GM11168 (cell line): ENCODE data around the gene D2HGDH.
"Not testable (repeated sequence)": the region's sequence is repeated elsewhere in the genome, so short reads cannot be mapped to it uniquely, and the experiment has no call there.

ENCODE experiments used
- in situ Hi-C: fragments of 300-500 bp; cut with MboI; formaldehyde crosslinking; loops from one replicate; pipeline ENCODE4 v1.12.0; 2022; ENCODE audit warnings: low sequenced_read_pairs; ENCODE audit not compliant: unreplicated experiment

Gene D2HGDH

DNA sequence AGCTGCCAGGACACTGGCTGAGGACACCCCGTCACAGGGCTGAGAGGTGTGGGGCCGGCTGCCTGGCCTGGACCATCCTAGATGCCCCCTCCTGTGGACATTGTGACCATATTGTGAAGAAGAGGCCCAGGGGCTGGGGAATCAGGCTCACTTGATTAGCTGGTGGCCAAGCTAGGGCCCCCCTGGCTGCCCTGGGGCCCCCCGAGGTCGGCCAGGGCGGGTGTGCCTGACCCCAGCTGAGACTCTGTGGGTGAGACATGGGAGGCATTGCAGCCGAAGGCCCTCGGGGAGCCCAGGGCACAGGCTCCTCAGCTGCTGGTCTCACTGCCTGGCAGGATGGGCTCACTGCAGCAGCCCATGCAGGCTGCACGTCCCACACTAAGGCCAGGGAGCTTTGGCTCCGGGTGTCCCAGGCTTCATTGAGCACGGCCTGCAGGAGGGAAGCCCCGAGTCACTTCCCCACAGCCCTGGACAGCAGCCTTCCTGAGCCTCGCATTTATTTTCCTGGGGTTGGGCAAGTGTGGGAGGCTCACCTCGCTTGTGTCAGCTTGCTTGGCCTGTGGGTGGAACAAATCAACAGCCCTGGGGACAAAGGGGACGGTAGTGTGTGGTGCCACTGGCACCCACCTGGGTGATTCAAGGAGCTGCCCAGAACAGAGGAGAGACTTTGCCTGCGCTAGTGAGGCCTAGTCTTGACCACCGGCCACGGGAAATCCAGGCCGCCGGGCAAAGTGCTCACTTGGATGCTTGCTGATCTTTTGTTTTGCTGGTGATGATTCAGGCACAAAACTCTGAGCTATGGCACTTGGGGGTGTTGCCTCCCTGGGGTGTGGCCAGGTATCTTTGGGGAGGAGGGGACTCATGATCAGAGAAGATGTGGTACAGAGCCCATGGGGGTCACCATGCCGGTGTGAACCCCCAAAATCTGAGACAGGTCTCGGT lies 43.5 kb downstream of the D2HGDH start:
- in situ Hi-C loops: no loop called here

DNA sequence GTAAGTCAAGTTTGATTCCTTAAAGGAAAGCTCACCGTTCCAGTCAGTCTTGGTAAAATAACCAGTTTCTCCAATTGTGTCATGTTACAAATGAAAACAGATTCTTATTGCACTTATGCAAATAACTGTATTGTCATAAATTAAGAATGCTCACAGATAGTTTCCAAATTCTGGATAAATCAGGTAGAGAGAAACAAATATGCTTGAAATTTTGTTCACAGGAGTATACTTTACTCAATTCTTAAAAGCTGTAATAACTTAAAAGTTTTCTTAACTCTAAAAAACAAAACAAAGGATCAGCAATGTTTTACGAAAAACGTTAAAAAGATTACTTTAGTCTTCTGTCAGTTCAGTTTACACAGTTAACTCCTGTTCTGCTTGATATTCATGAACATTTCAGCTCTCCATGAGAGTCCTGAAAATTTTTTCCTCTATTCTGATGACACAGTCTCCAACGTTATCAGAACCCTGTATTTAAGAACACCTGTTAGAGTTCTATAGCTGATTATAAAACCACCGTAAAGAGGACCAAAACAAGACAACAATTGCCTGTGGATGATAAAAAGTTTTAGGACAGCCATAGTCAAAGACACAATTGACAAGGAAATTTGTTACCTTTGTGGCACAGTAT lies 46.6 kb downstream of the D2HGDH start:
- in situ Hi-C loops: no loop called here

DNA sequence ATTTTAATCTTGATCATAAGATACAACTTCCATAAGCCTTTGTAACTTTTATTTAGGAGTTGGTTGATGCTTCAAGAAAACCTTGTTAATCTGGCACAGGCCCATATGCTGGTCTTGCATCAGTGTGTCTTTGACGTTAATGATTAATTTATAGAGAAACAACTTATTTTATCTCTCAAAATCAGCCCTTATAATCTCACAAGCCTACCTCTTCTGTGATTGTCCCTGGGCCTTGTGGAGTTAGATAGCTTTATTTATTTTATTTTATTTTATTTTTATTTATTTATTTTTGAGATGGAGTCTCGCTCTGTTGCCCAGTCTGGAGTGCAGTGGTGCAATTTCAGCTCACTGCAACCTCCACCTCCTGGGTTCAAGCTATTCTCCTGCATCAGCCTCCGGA lies 47.6 kb downstream of the D2HGDH start:
- in situ Hi-C loops: not testable (repeated sequence)

DNA sequence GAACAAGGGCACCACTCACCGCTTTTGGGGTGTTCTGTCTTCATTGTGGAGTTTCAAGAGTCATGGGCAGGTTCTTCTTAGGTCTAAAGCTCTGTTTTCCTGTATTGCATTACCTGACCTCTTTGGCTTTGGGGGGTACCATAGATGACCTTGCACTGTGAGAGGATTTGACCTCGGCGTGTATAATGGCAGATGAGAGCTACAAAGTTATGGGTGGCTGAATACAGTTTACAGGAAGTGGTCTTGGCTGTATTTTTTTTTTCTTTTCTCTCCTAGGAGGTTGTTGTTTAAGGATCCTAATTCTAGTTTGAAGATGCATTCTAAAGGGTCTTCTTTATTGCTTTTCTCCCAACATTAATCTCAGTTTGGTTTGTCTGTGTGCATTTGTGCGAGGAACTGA lies 53.7 kb downstream of the D2HGDH start:
- in situ Hi-C loops: no loop called here

DNA sequence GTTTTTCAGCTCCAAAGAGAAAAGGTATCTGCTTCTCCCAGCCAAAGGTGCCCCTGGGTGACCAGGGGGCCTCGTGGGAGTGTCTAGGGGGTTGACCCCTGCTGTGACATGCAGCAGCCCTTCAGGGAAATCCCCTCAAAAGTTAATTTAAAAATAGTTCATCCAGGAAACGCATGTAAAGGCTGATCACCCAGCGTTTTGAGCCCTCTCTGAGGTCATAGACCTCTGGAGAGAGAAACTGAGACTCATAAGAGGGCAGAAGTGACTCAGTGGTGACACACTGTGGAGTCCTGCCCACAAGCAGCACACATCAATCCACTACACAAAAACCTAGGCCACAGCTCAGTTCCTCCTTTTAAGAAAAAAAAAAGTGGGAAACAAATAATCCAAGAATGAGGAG lies 54.1 kb downstream of the D2HGDH start:
- in situ Hi-C loops: no loop called here

DNA sequence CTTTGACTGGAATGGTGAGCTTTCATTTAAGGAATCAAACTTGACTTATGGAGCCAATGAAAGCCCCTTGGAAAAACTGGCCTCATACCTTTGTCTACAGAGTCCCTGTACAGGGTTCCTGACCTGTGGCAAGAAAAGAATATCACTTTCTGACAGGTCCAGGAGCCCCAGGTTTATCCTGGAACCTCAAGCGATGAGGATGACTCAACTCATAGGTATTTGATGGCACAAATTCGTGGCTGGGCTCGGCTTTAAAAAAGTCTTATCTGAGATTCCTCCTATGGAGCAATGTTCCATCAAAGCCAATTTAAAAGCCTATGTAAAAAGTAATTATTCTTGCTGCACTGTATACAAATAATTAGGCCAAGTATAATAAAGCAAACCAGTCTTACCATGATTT lies 57.0 kb downstream of the D2HGDH start:
- in situ Hi-C loops: loop anchor here (10.0 kb wide), 1 partner anchor 47 kb away; no protein-coding TSS in a partner anchor

DNA sequence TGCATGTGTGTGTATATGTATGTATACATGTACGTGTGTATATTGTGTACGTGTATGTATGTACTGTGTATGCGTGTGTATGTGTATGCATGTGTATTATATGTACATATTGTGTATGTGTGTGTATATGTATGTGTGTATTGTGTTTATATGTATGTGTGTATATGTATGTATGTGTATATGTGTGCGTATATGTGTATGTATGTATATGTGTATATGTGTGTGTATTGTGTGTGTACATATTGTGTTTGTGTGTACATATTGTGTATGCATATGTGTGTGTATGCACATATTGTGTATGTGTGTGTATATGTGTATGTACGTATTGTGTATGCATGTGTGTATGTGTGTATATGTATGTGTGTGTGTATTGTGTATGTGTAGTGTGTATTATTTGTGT lies 59.0 kb downstream of the D2HGDH start:
- in situ Hi-C loops: loop anchor here (10.0 kb wide), 1 partner anchor 49 kb away; no protein-coding TSS in a partner anchor

DNA sequence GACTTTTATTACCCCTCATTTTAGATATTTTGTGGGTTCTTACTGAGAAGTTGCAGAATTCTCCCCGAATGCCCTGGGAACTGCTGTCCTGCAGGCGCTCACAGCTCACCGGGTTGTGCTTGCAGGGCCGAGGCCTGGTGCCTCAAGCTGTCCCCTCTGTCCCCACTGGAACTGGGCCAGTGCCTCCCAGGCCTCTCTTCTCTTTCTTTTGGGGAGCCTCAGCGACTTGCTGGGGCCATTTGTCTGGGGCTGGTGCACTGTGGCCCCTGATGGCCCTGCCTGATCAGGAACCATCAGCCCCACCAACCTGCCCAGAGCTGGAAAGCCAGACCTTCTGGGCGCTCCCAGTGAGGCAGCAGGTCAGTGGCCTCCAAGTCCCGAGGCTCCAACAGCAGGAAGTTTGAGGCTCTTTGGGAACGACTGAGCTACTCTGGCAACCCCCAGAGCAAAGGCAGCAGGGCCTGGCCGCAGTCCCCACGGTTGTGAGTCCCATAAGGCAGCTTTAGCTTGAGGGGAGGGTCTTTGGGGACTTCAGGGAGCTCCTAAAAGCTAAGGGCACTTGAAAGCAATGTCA lies 59.9 kb downstream of the D2HGDH start:
- in situ Hi-C loops: loop anchor here (10.0 kb wide), 1 partner anchor 50 kb away; no protein-coding TSS in a partner anchor

DNA sequence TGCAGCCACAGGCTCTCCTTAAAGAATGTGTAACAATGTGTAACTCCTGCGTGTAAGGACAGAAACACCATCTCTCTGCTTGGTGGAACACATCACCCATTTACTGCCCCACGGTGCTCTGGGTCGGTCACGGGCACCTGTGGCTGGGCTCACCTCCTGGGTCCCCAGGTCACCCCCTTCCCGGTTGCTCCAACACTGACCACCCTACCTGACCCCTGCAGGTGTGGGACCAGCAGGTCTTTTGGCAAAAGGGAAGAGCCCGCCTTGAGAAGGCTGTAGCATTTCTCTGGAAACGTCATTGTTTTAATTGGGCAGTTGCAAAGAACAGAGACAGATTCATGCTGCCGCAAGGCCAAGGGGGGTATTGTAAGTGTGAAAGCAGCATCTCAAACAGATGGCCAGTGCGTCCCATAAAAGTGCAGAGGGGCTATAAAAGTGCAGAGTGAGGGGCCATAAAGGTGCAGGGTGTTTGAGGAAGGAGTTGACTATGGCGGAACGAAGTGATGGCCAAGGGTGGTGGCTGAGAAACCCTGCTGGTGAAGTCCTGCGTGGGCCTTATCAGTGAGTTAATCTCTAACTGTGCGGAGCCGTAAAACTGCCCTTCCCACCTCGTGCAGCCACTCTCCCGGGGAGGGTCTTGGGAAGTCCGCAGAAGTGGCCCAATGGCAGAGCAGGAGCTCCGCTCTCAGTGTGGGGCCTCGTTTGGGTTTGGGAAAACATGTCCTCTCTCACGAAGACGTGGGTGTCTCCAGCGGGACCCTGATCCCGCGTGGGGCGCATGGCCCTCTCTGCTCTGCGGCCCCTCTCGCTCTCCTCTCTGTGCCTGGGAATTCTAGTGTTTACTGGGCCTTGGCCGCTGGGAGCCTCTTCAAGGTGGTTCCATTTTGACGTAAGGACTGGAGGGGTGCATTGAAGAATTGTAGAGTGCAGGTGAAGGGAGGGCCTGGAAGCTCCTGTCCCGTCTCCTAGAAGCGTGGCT lies 60.9 kb downstream of the D2HGDH start:
- in situ Hi-C loops: loop anchor here (10.0 kb wide), 1 partner anchor 51 kb away; no protein-coding TSS in a partner anchor

DNA sequence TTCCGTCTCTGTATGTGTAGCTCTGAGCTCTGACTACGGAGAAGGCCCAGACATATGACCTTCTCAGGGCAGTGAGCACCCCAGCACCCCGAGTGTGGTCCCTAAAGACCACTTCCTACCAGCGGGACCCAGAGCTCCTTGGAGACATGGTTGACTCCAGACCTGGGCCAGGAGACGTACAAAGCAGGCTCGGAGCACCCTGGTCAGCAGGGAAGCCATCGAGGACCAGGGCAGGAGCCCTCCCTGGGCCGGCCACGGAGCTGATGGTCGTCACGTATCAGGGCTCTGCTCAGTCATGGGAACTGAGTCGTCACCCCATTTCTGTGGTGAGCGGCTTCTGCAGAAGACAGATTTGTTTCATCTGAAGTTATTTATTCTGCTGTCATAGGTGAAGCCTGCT lies 61.8 kb downstream of the D2HGDH start:
- in situ Hi-C loops: loop anchor here (10.0 kb wide), 1 partner anchor 51 kb away; no protein-coding TSS in a partner anchor

DNA sequence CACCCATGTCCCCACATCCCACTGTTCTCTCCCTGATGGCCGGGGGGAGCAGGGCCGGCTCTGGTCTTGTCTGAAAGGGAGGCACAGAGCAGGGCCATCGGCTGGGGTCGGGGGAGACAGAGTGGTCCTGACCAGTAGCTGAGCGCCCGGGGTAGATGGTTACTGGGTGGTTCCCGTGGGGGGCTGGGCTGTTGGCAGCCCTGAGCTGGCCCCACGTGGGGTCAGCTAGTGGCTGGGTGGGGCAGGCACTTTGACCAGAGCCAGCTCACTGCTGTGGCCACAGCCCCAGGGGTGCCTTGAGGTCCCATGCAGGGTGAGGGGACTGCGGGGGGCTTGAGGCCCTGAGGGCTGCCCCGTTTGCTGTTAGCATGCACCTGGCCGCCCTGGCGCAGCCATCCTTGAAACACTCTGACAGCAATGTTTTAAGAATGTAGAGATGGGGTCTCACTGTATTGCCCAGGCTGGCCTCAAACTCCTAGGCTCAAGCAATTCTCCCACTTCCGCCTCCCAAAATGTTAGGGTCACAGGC lies 62.2 kb downstream of the D2HGDH start:
- in situ Hi-C loops: loop anchor here (10.0 kb wide), 1 partner anchor 52 kb away; no protein-coding TSS in a partner anchor

DNA sequence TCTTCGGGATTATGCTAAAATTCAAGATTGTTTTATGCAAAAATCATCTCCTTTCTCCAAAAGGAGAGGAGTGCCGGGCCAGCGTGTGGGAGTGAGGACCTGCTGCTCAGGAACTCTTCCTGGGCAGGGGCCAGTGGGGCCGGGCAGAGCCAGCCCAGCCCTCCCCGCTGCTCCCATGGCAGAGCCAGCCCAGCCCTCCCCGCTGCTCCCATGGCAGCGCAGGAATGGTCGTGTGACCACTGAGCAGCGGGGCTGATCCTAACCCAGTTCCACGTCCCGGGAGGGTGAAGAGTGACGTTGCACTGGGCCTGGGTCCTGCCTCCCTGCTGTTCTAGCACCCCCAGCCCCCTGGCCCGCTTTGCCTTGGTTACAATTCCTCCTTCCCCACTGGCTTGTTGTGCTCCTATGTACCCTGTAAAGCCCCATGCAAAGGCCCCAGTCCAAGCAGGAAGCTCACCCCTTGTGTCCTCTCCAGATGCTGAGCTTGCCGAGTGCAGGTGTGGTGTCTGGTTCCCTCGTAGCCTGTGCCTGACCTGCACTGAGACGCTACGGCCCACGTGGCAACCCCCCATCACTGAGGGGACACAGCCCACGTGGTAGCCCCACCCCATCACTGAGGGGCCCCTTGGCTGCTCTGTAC lies 63.1 kb downstream of the D2HGDH start:
- in situ Hi-C loops: loop anchor here (10.0 kb wide), 1 partner anchor 53 kb away; no protein-coding TSS in a partner anchor

DNA sequence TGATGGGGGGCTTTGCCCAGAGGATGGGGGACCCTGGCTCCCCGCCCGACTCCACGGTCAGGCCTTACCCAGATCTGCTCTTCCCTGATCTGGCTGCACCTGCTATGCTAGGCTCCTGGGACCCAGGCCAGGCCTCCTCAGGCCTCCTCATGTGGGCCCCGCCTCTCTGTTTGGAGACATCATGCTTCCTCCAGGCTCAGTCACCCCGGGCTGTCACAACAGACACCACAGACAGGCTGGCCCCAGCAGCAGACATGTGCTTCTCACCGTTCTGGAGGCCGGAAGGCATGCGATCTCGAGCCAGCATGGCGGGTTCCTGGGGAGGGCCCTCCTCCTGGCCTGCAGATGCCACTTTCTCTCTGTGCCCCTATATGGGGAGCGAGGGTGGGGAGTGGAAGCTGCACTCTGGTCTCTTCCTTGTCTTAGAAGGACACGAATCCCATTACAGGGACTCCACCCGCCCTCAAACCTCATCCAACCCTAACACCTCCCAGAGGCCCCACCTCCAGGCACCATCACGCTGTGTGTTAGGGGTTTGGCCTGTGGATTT lies 63.7 kb downstream of the D2HGDH start:
- in situ Hi-C loops: loop anchor here (10.0 kb wide), 1 partner anchor 53 kb away; no protein-coding TSS in a partner anchor

DNA sequence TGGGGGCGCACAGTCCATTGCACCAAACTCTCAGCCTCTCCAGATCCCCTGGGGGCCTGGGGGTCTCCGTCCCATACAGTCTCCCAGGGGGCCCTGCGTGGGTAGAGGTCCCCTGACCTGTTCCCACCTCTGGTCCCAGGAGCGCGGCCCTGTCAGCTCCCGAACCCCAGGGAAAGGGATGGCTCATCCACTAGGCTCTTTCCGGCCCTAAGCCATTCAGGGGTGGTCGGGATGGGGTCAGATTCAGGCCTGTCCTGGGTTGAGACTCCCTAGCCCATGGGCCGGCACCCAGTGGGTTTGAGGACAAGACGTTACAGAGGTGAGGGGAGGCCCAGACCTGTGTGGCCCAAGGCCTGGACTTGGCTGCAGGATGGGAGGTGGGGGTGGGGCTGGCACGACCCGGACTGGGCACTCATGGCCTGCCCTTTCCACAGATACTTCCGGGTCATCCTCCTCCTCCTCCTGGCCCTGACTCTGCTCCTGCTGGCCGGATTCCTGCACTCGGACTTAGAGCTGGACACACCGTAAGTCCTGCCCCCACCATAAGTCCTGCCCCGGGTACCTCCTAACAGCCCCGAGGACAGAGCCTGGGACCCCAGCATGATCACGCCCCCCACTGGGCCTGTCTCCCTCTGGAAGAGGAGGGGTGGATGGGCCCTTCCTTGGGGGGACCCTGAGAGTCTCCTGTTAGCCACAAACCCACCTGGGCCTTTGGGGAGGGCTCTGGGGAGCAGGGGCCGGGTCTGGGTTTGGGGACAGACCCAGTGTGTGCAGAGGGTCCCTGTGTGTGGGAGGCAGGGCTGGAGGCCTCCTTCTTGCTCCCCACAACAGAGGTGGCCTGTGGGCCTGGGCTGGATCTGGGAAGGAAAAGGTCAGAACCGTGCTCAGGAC lies 64.4 kb downstream of the D2HGDH start:
- in situ Hi-C loops: loop anchor here (10.0 kb wide), 1 partner anchor 54 kb away; no protein-coding TSS in a partner anchor

DNA sequence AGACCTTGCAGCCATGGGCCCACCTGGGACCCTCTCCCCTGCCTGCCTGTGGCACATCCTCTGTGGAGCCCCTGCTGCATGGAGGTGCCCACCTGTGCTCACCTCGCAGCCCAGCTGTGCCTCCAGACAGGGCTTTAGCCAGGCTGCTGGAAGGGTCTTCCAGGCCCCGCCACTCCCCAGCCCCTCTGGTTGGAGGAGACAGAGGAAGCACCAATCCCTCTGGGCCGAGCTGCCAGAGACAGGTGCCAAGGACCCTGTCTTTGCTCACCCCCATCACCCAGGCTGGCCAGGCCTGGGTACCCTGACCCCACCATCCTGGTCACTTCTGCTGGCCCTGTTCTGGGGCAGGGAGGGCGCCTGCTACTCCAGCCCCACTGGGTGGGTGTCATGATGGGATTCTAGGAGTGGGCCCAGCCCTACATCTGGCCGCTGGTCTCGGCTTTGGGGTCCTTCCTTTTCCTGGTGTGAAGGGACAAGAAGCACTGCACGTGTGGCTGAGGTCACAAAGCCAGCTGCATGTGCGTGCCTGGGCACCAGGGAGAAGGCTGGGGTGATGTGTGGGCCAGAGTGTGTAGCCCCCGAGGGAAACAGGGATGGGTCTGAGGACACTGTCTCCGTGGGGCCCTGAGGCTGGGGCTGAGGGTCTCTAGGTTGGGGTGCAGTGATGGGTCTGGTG lies 65.2 kb downstream of the D2HGDH start:
- in situ Hi-C loops: loop anchor here (10.0 kb wide), 1 partner anchor 55 kb away; no protein-coding TSS in a partner anchor

DNA sequence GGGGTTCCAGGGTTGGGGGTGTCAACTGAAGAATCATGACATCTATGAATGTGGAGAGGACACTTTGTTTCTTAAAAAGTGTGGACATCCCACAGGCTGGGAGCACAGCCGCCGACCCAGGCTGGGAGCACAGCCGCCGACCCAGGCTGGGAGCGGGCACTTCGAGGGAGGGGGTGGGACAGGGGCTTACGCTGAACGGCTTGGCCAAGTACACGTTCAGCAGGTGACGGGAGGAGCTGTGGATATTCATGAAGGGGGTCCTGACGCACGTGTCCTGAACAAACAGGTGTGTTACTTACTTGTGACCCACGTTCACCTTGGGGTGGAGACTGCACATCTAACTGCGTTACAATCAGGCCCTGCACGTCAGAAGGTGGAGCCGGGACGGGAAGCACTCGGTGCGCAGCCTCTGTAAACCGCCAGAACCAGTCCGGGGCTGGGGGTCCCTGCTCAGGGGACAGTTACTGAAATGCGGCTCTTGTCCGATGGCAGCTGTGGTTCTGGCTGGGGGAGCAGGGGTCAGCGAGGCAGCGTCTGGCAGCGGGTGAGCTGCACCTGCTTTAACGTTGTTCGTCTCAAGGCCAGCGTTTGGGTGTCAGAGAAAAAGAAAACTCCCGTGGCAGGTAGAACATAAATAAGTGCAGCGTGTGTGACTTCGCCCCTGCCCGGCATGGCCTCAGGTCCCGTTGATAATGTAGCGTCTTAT lies 65.9 kb downstream of the D2HGDH start:
- in situ Hi-C loops: not testable (repeated sequence)
